ENCODE data around the gene RASAL1. TPM values are rescaled to one million over a fixed set of nuclear protein-coding genes. Genes with fewer than 3 reads are reported as not detected.

RASAL1 gene
- total RNA-seq, 1 donor from 2014 or later = 1.4 TPM

GRCh38 chr12:113165521-113166450 is 30.2 kb upstream of the RASAL1 start:
- H3K79me2 ChIP-seq (ENCODE audit: low read depth) = no peaks in the 10 kb centered on the region
- H2AFZ ChIP-seq (replicated peaks) = no peak overlapping the region
- H3K4me1 ChIP-seq = peaks cover 15% of the 10 kb centered on the region
- no peaks in the 10 kb centered on the region for H3K9me3 ChIP-seq (ENCODE audit: low read depth)
- no peak overlapping the region for H3K27ac ChIP-seq
- no peak for TF ChIP-seq CTCF (IDR thresholded peaks at IDR 0.05)
- no peak for TF ChIP-seq EZH2phosphoT487 (IDR thresholded peaks at IDR 0.05)
- no peak for TF ChIP-seq EZH2 (IDR thresholded peaks at IDR 0.05)
- no peaks in the 10 kb centered on the region for H3K27me3 ChIP-seq
- DNase-seq (ENCODE audit: low spot score) = no peak
- Mint-ChIP-seq H3K36me3 (peaks cover 9% of the 10 kb centered on the region), H3K9me3 (no peaks in the 10 kb centered on the region), H3K4me3 (no peak overlapping the region), H3K4me1 (peaks cover 23% of the 10 kb centered on the region), H3K27me3 (ENCODE audit: insufficient read depth, low read depth) (no peaks in the 10 kb centered on the region), H3K27ac (no peak overlapping the region)
- H4K20me1 ChIP-seq (ENCODE audit: low read depth) = peaks cover 27% of the 10 kb centered on the region
- no peak overlapping the region for H3K4me2 ChIP-seq
- no peak overlapping the region for H3K9ac ChIP-seq
- peaks cover 19% of the 10 kb centered on the region for H3F3A ChIP-seq (ENCODE audit: low read depth)
- H3K36me3 ChIP-seq = no peaks in the 10 kb centered on the region
- no peak overlapping the region for H3K4me3 ChIP-seq

GRCh38 chr12:113164014-113164413 is 28.5 kb upstream of the RASAL1 start:
- TF ChIP-seq CTCF (IDR thresholded peaks at IDR 0.05) = no peak
- TF ChIP-seq EZH2 (IDR thresholded peaks at IDR 0.05) = no peak
- TF ChIP-seq EZH2phosphoT487 (IDR thresholded peaks at IDR 0.05) = no peak

GRCh38 chr12:113163030-113163360 is 27.4 kb upstream of the RASAL1 start:
- H3K36me3 Mint-ChIP-seq = peaks cover 10% of the 10 kb centered on the region

More at GRCh38 chr12:113164014-113164413, 28.5 kb upstream of the RASAL1 start:
- Histone ChIP-seq H4K20me1 (ENCODE audit: low read depth) (peaks cover 42% of the 10 kb centered on the region), H3K9ac (no peak overlapping the region), H3F3A (ENCODE audit: low read depth) (peaks cover 19% of the 10 kb centered on the region), H3K36me3 (no peaks in the 10 kb centered on the region), H3K4me2 (no peak overlapping the region), H3K27me3 (no peaks in the 10 kb centered on the region), H3K4me1 (peaks cover 17% of the 10 kb centered on the region), H3K79me2 (ENCODE audit: low read depth) (no peaks in the 10 kb centered on the region), H2AFZ (replicated peaks) (no peak overlapping the region), H3K4me3 (no peak overlapping the region), H3K27ac (no peak overlapping the region), H3K9me3 (ENCODE audit: low read depth) (no peaks in the 10 kb centered on the region)
- no peak overlapping the region for H3K27ac Mint-ChIP-seq
- no peaks in the 10 kb centered on the region for H3K27me3 Mint-ChIP-seq (ENCODE audit: insufficient read depth, low read depth)
- no peak for DNase-seq (ENCODE audit: low spot score)
- H3K4me3 Mint-ChIP-seq = no peak overlapping the region
- peaks cover 10% of the 10 kb centered on the region for H3K36me3 Mint-ChIP-seq
- H3K4me1 Mint-ChIP-seq = peaks cover 29% of the 10 kb centered on the region
- H3K9me3 Mint-ChIP-seq = no peaks in the 10 kb centered on the region

More at GRCh38 chr12:113163030-113163360, 27.4 kb upstream of the RASAL1 start:
- Mint-ChIP-seq H3K27me3 (ENCODE audit: insufficient read depth, low read depth) (no peaks in the 10 kb centered on the region), H3K4me1 (peaks cover 29% of the 10 kb centered on the region), H3K4me3 (no peak overlapping the region), H3K27ac (no peak overlapping the region), H3K9me3 (no peaks in the 10 kb centered on the region)
- no peaks in the 10 kb centered on the region for H3K36me3 ChIP-seq
- no peaks in the 10 kb centered on the region for H3K9me3 ChIP-seq (ENCODE audit: low read depth)
- no peak overlapping the region for H2AFZ ChIP-seq (replicated peaks)
- peaks cover 19% of the 10 kb centered on the region for H3F3A ChIP-seq (ENCODE audit: low read depth)
- H3K4me3 ChIP-seq = no peak overlapping the region
- TF ChIP-seq EZH2 (IDR thresholded peaks at IDR 0.05) = no peak
- no peak for TF ChIP-seq EZH2phosphoT487 (IDR thresholded peaks at IDR 0.05)
- TF ChIP-seq CTCF (IDR thresholded peaks at IDR 0.05) = no peak
- no peak overlapping the region for H3K4me2 ChIP-seq
- no peaks in the 10 kb centered on the region for H3K27me3 ChIP-seq
- H3K4me1 ChIP-seq = peaks cover 17% of the 10 kb centered on the region
- H3K79me2 ChIP-seq (ENCODE audit: low read depth) = no peaks in the 10 kb centered on the region
- H4K20me1 ChIP-seq (ENCODE audit: low read depth) = peaks cover 46% of the 10 kb centered on the region
- H3K9ac ChIP-seq = no peak overlapping the region
- no peak overlapping the region for H3K27ac ChIP-seq
- DNase-seq (ENCODE audit: low spot score) = no peak
